Measurements from ENCODE around the gene DFFB.

Gene DFFB

DNA sequence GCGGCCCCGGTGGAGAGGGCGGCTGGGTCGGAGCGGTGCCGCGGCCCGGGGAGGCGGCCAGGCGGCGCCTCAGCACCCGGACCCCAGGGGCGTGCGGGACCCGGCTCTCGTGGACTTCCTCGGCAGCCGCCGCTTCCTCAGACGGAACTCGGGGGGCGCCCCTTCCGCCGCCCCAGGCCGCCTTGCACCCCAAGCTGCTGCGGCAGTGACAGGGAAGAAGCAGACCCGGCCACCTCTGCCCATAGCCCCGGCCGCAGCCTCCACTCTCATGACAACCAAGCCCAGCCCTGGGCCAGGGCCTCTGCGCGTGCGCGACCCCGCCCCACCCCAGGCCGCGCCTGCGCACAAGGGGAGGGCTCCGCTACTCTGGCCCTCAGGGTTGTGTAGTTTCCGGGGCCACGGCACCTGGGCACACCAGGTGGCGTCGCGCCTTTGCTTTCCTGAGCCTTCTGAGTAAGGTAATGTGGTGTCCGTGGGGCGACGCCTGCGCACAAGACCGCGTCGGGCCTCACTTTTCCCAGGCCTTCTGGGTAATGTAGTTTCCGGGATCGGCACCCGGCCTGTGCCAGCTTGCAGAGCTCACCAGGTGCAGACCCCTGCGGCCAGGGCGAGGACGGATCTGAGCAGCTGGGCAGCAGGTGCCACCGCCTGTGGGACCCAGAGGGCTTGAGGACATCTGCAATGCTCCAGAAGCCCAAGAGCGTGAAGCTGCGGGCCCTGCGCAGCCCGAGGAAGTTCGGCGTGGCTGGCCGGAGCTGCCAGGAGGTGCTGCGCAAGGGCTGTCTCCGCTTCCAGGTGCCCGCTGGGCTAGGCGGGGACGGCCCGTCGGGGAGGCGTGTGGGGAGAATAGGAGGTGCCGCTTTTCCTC lies at the start of gene DFFB, which contains the start of gene CEP104 (continued):
- TF ChIP-seq ZNF423 (tag by site-specific recombination; IDR thresholded peaks at IDR 0.05) (peak; percentile 96), SCRT1 (tag by site-specific recombination; IDR thresholded peaks at IDR 0.05; ENCODE audit: borderline replicate concordance) (no peak), ZNF18 (tag by site-specific recombination; IDR thresholded peaks at IDR 0.05) (no peak), SETDB1 (IDR thresholded peaks at IDR 0.05; ENCODE audit: insufficient read length, low read length) (no peak), MZF1 (tag by site-specific recombination; IDR thresholded peaks at IDR 0.05; ENCODE audit: borderline replicate concordance) (no peak), ZNF692 (tag by site-specific recombination; IDR thresholded peaks at IDR 0.05) (no peak), ZIC2 (tag by site-specific recombination; IDR thresholded peaks at IDR 0.05) (peak; percentile 90), ZSCAN16 (tag by site-specific recombination; IDR thresholded peaks at IDR 0.05) (no peak), PRDM2 (tag by site-specific recombination; IDR thresholded peaks at IDR 0.05; ENCODE audit: borderline replicate concordance) (no peak), ZNF132 (tag by site-specific recombination; IDR thresholded peaks at IDR 0.05; ENCODE audit: borderline replicate concordance) (no peak), ZNF248 (tag by site-specific recombination; IDR thresholded peaks at IDR 0.05) (no peak), PRDM10 (tag by site-specific recombination; IDR thresholded peaks at IDR 0.05) (peak; percentile 82), ZNF292 (tag by site-specific recombination; IDR thresholded peaks at IDR 0.05; ENCODE audit: borderline replicate concordance, low read depth) (no peak), ZNF776 (tag by site-specific recombination; IDR thresholded peaks at IDR 0.05; ENCODE audit: borderline replicate concordance) (no peak), RBAK (tag by site-specific recombination; IDR thresholded peaks at IDR 0.05) (no peak), TRIM28 (IDR thresholded peaks at IDR 0.05; ENCODE audit: borderline replicate concordance, low read length) (peak; percentile 68; the same call in 1 of the 2 replicates), ZNF843 (tag by site-specific recombination; IDR thresholded peaks at IDR 0.05) (no peak), YY1 (tag by site-specific recombination; IDR thresholded peaks at IDR 0.05) (no peak), ZNF174 (tag by site-specific recombination; IDR thresholded peaks at IDR 0.05) (no peak), ZBTB21 (tag by site-specific recombination; IDR thresholded peaks at IDR 0.05) (no peak), KLF9 (tag by site-specific recombination; IDR thresholded peaks at IDR 0.05; ENCODE audit: low read depth) (peak; percentile 22), ZNF138 (tag by site-specific recombination; IDR thresholded peaks at IDR 0.05; ENCODE audit: borderline replicate concordance) (no peak), ZNF239 (tag by site-specific recombination; IDR thresholded peaks at IDR 0.05) (no peak), ZNF677 (tag by site-specific recombination; IDR thresholded peaks at IDR 0.05) (no peak), KLF8 (tag by site-specific recombination; IDR thresholded peaks at IDR 0.05) (peak; percentile 55; the same call in 1 of the 2 replicates)
- TF ChIP-seq, protein P1, sequence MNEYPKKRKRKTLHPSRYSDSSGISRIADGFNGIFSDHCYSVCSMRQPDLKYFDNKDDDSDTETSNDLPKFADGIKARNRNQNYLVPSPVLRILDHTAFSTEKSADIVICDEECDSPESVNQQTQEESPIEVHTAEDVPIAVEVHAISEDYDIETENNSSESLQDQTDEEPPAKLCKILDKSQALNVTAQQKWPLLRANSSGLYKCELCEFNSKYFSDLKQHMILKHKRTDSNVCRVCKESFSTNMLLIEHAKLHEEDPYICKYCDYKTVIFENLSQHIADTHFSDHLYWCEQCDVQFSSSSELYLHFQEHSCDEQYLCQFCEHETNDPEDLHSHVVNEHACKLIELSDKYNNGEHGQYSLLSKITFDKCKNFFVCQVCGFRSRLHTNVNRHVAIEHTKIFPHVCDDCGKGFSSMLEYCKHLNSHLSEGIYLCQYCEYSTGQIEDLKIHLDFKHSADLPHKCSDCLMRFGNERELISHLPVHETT (tag by site-specific recombination; IDR thresholded peaks at IDR 0.05): no peak

Measured in HEK293 (cell line).